Choroid plexus epithelial cell (primary cell): ENCODE data around the gene EPN1.

Experiments used
- DNase-seq: peaks from one replicate; pipeline ENCODE4 v3.0.0-alpha.2; 2010; ENCODE audit warnings: low read depth
- H3K4me3 ChIP-seq: 2 replicates; pipeline ENCODE4 v1.5.1; 2011; ENCODE audit warnings: low read depth, mild to moderate bottlenecking, control low read depth, low read length, moderate library complexity
- CTCF ChIP-seq: conservative IDR thresholded peaks from 2 replicates; pipeline ENCODE4 v1.5.1; 2011; ENCODE audit warnings: low read depth, mild to moderate bottlenecking, control low read depth, inconsistent platforms, low read length, moderate library complexity

Gene EPN1

GRCh38 chr19:55650602-55651230 lies 24.3 kb upstream of the EPN1 start:
- TF ChIP-seq CTCF = no peak
- DNase-seq = no peak
- no peak overlapping the region for H3K4me3 ChIP-seq

- no peak for TF ChIP-seq CTCF
- no peak overlapping the region for H3K4me3 ChIP-seq
Observed at GRCh38 chr19:55651236-55651635, 23.8 kb upstream of the EPN1 start.

GRCh38 chr19:55652311-55653128 lies 22.5 kb upstream of the EPN1 start:
- no peak for DNase-seq
- no peak for TF ChIP-seq CTCF
- no peak overlapping the region for H3K4me3 ChIP-seq

More at GRCh38 chr19:55651236-55651635, 23.8 kb upstream of the EPN1 start:
- no peak for DNase-seq

- H3K4me3 ChIP-seq = peak overlapping the region; percentile 66
- peak; percentile 99 for DNase-seq
- TF ChIP-seq CTCF = peak; percentile 99
Observed at GRCh38 chr19:55653651-55654322, 21.2 kb upstream of the EPN1 start.

GRCh38 chr19:55654323-55654867 lies 20.6 kb upstream of the EPN1 start:
- peak; percentile 100 for DNase-seq
- peak overlapping the region; percentile 66 for H3K4me3 ChIP-seq
- no peak for TF ChIP-seq CTCF

- peak; percentile 95 for DNase-seq
- peak within 1 kb of the TSS; percentile 96 for H3K4me3 ChIP-seq
- no peak for TF ChIP-seq CTCF
Observed at GRCh38 chr19:55654868-55655647, 20.0 kb upstream of the EPN1 start, which contains the start of gene U2AF2. Gene U2AF2 (plus strand): TSS chr19:55655035. CDS start chr19:55655105, 70 bp downstream.
